Natural killer cell (primary cell): ENCODE data around the gene ZNG1F. TPM values are rescaled to one million over a fixed set of nuclear protein-coding genes. Genes with fewer than 3 reads are reported as not detected.
"Not testable (repeated sequence)": the region's sequence is repeated elsewhere in the genome, so short reads cannot be mapped to it uniquely, and the experiment has no call there.

Experiments
- ATAC-seq, 3 donors: fragments of 150-1000 bp in 2 of 3; fragments of 200-7000 bp in 1 of 3; cut with Tn5 transposase; 1 replicate in 1 of 3; 2 replicates in 2 of 3; pipeline ENCODE4 v1.10.0; 2021; ENCODE audit warnings: mild to moderate bottlenecking in 2 of 3, moderate library complexity in 2 of 3
- DNase-seq, 2 donors: peaks; one replicate each; pipeline versions ENCODE4 v3.0.0 to v3.0.0-alpha.2; 2013 to 2021; ENCODE audit warnings: mixed read lengths in 1 of 2
- H3K27ac ChIP-seq: one replicate; pipeline ENCODE4 v1.5.1; 2013; ENCODE audit warnings: mild to moderate bottlenecking, low read length
- H3K27me3 ChIP-seq: one replicate; pipeline ENCODE4 v1.6.1; 2013; ENCODE audit warnings: low read length; ENCODE audit not compliant: control insufficient read depth, insufficient read depth
- H3K36me3 ChIP-seq: one replicate; pipeline ENCODE4 v1.6.1; 2013; ENCODE audit warnings: low read length; ENCODE audit not compliant: control insufficient read depth, insufficient read depth
- H3K4me1 ChIP-seq: one replicate; pipeline ENCODE4 v1.6.1; 2013; ENCODE audit warnings: low read length; ENCODE audit not compliant: control insufficient read depth, insufficient read depth
- H3K4me3 ChIP-seq: one replicate; pipeline ENCODE4 v1.5.1; 2013; ENCODE audit warnings: low read length
- H3K9me3 ChIP-seq: one replicate; pipeline ENCODE4 v1.6.1; 2013; ENCODE audit warnings: low read length; ENCODE audit not compliant: control insufficient read depth, insufficient read depth
- H3K27ac Mint-ChIP-seq, 2 donors: one replicate each; pipeline ENCODE4 v1.8.0; 2022; ENCODE audit warnings: mild to moderate bottlenecking in 2 of 2, mixed read lengths in 2 of 2, moderate library complexity in 1 of 2
- H3K27me3 Mint-ChIP-seq, 2 donors: one replicate each; pipeline ENCODE4 v1.8.0; 2022; ENCODE audit warnings: low read depth in 2 of 2, mixed read lengths in 2 of 2
- H3K36me3 Mint-ChIP-seq: one replicate; pipeline ENCODE4 v1.8.0; 2022; ENCODE audit warnings: mixed read lengths
- H3K4me1 Mint-ChIP-seq, 2 donors: one replicate each; pipeline ENCODE4 v1.8.0; 2022; ENCODE audit warnings: mixed read lengths in 2 of 2
- H3K4me3 Mint-ChIP-seq: one replicate; pipeline ENCODE4 v1.8.0; 2022; ENCODE audit warnings: mild to moderate bottlenecking, moderate library complexity, mixed read lengths
- H3K9me3 Mint-ChIP-seq, 2 donors: one replicate each; pipeline ENCODE4 v1.8.0; 2022; ENCODE audit warnings: mixed read lengths in 2 of 2
- WGBS: methylation state at CpG from one replicate; pipeline ENCODE4 v1.1.7; 2013; ENCODE audit warnings: missing lambda C conversion rate; ENCODE audit not compliant: insufficient coverage; 5-methylcytosine and 5-hydroxymethylcytosine counted together
- intact Hi-C: fragments of 100-400 bp; cut with micrococcal nuclease; formaldehyde crosslinking; loops from one replicate; pipeline ENCODE4 v1.14.2; 2022
- total RNA-seq, 4 donors: library from RNA; stranded (reverse); fragments of 120-200 nt in 1 of 4; gene quantifications; one replicate each; pipeline versions ENCODE4 v1.2.3 to v1.2.4, GENCODE V29; 2013 to 2022

Gene ZNG1F
- total RNA-seq, 3 donors from 2014 or later (not counting 1 experiment from before 2014, with no cell fraction given) = 7.4 to 11.0 (median 8.3) TPM

DNA sequence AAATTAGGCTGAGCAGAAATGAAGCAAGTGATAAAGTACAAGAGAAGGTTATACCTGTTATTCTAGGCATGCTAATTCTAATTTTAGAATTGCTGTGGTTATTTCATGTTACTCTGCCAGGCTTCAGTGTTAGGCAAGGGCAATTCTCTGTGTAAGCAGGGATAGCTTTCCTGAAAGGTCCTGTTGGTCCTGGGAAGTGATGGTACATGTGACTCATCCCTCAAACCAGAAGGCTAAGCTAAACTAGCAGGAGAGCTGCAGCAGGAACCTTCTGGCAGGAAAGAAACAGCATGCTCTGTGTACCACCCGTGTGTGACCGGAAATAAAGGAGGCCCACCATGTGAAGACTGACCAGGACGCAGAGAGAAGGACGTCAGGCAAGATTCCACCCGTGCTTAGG, 69.4 kb downstream of the ZNG1F start:
- H3K27ac Mint-ChIP-seq, H3K9me3 ChIP-seq, DNase-seq, ATAC-seq, H3K4me1 Mint-ChIP-seq, H3K4me3 ChIP-seq, H3K27ac ChIP-seq, H3K36me3 Mint-ChIP-seq, H3K36me3 ChIP-seq, H3K27me3 Mint-ChIP-seq, intact Hi-C loops, H3K4me3 Mint-ChIP-seq, H3K27me3 ChIP-seq, H3K9me3 Mint-ChIP-seq, H3K4me1 ChIP-seq: not testable (repeated sequence)
- WGBS = no CpG with 5 or more reads among the region's 5 CpGs

GRCh38 chr9:41119311-41119710, 69.8 kb downstream of the ZNG1F start:
- H3K9me3 ChIP-seq, H3K36me3 Mint-ChIP-seq, H3K27ac Mint-ChIP-seq, H3K27me3 ChIP-seq, H3K4me1 ChIP-seq, H3K9me3 Mint-ChIP-seq, H3K4me3 Mint-ChIP-seq, H3K27me3 Mint-ChIP-seq, H3K4me1 Mint-ChIP-seq, intact Hi-C loops, H3K27ac ChIP-seq, H3K36me3 ChIP-seq, DNase-seq, H3K4me3 ChIP-seq: not testable (repeated sequence)
- peak in 1 of 3 donors; percentile 18 for ATAC-seq
- 49% methylated on average over 4 of the region's 7 CpGs for WGBS

DNA sequence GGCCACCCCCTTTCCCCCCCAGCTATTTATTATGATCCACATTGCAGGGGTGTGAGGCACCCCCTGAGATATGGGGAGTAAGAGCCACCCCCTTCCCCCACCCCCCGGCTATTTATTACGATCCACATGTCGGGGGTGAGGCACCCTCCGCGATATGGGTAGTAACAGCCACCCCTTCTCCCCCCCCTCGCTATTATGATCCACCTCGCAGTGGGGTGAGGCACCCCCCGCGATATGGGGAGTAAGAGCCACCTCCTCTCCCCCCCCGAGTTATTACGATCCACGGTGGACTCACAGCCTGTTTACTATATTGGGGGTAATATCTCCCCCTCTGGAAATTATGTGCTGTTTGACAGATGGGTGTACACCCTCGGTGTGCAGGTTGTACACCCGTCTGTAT, 75.8 kb downstream of the ZNG1F start:
- H3K27me3 ChIP-seq, H3K36me3 ChIP-seq, H3K36me3 Mint-ChIP-seq, H3K4me1 ChIP-seq, H3K9me3 Mint-ChIP-seq, intact Hi-C loops, H3K4me1 Mint-ChIP-seq, H3K9me3 ChIP-seq, H3K4me3 ChIP-seq, H3K27me3 Mint-ChIP-seq, H3K27ac Mint-ChIP-seq, H3K27ac ChIP-seq, H3K4me3 Mint-ChIP-seq, DNase-seq: not testable (repeated sequence)
- ATAC-seq = peak in 1 of 3 donors; percentile 25
- no CpG with 5 or more reads among the region's 14 CpGs for WGBS

- H3K36me3 ChIP-seq, ATAC-seq, H3K27ac Mint-ChIP-seq, H3K36me3 Mint-ChIP-seq, H3K4me1 Mint-ChIP-seq, H3K27me3 ChIP-seq, H3K9me3 ChIP-seq, H3K9me3 Mint-ChIP-seq, intact Hi-C loops, H3K4me3 Mint-ChIP-seq, DNase-seq, H3K4me3 ChIP-seq, H3K27me3 Mint-ChIP-seq, H3K4me1 ChIP-seq, H3K27ac ChIP-seq: not testable (repeated sequence)
- no CpG with 5 or more reads among the region's 12 CpGs for WGBS
These were observed 77.7 kb downstream of the ZNG1F start for GRCh38 chr9:41111414-41111813.

GRCh38 chr9:41110913-41111312, 78.2 kb downstream of the ZNG1F start:
- H3K4me3 ChIP-seq, H3K27ac ChIP-seq, H3K4me3 Mint-ChIP-seq, intact Hi-C loops, H3K4me1 Mint-ChIP-seq, H3K36me3 Mint-ChIP-seq, H3K27me3 Mint-ChIP-seq, H3K27ac Mint-ChIP-seq, H3K4me1 ChIP-seq, H3K27me3 ChIP-seq, H3K9me3 ChIP-seq, DNase-seq, H3K9me3 Mint-ChIP-seq, H3K36me3 ChIP-seq, ATAC-seq: not testable (repeated sequence)
- WGBS = 31% methylated on average over 3 of the region's 10 CpGs

DNA sequence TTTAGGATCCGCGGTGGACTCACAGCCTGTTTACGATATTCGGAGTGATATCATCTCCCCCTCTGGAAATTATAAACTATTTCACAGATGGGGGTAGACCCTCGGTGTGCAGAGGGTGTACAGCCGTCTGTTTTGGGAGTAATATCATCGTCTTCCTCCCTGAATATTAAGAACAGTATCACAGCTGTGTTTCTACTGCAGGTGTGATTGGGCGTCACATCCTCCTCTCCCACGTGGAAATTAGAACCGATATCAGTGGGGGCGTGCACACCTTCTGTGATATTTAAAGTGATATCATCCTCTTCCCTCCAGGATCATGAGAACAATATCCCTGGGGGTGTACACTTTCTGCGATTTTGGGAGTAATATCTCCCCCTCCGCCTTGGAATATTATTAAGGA, 79.9 kb downstream of the ZNG1F start:
- H3K27ac ChIP-seq, H3K4me1 ChIP-seq, H3K36me3 Mint-ChIP-seq, H3K4me3 ChIP-seq, H3K36me3 ChIP-seq, H3K27ac Mint-ChIP-seq, H3K9me3 ChIP-seq, DNase-seq, H3K4me1 Mint-ChIP-seq, H3K27me3 Mint-ChIP-seq, H3K4me3 Mint-ChIP-seq, H3K9me3 Mint-ChIP-seq, ATAC-seq, H3K27me3 ChIP-seq, intact Hi-C loops: not testable (repeated sequence)
- no CpG with 5 or more reads among the region's 13 CpGs for WGBS

- H3K4me3 ChIP-seq, H3K9me3 Mint-ChIP-seq, H3K4me3 Mint-ChIP-seq, H3K9me3 ChIP-seq, H3K27me3 Mint-ChIP-seq, ATAC-seq, H3K4me1 Mint-ChIP-seq, H3K27ac ChIP-seq, H3K36me3 Mint-ChIP-seq, H3K4me1 ChIP-seq, intact Hi-C loops, DNase-seq, H3K36me3 ChIP-seq, H3K27me3 ChIP-seq, H3K27ac Mint-ChIP-seq: not testable (repeated sequence)
- WGBS = no CpG with 5 or more reads among the region's 22 CpGs
These were observed 80.3 kb downstream of the ZNG1F start for GRCh38 chr9:41108816-41109215.

- H3K4me1 ChIP-seq, H3K4me3 Mint-ChIP-seq, H3K4me1 Mint-ChIP-seq, H3K27me3 Mint-ChIP-seq, H3K36me3 ChIP-seq, DNase-seq, H3K9me3 ChIP-seq, H3K27ac Mint-ChIP-seq, H3K27ac ChIP-seq, H3K36me3 Mint-ChIP-seq, H3K27me3 ChIP-seq, intact Hi-C loops, H3K9me3 Mint-ChIP-seq, ATAC-seq, H3K4me3 ChIP-seq: not testable (repeated sequence)
- WGBS = 28% methylated on average over 7 of the region's 34 CpGs
These were observed 82.5 kb downstream of the ZNG1F start for GRCh38 chr9:41106472-41107116.
